OCI-LY3 (cell line): ENCODE data around the gene SYNE4.

Source experiments
- H2AFZ ChIP-seq: fragments of 200-600, 300-600 bp; shearing (Covaris generic); 2 replicates; pipeline ENCODE4 v1.6.0; 2014; ENCODE audit warnings: antibody characterized with exemption, low read depth, low read length
- H3K27ac ChIP-seq: fragments of 200-600, 300-600 bp; sonication (generic); 2 replicates; pipeline ENCODE4 v1.5.1; 2014; ENCODE audit warnings: mild to moderate bottlenecking, low read length, moderate library complexity, mixed read lengths
- H3K27me3 ChIP-seq: fragments of 200-600, 300-600 bp; sonication (generic); 2 replicates; pipeline ENCODE4 v1.6.1; 2014; ENCODE audit warnings: low read depth, low read length, mixed read lengths
- H3K36me3 ChIP-seq: fragments of 200-600, 300-600 bp; sonication (generic); replicated peaks from 2 replicates; pipeline ENCODE3; 2014; ENCODE audit warnings: low read depth, low read length, mixed read lengths
- H3K4me1 ChIP-seq: fragments of 300-600, 200-600 bp; sonication (generic); 2 replicates; pipeline ENCODE4 v1.6.1; 2014; ENCODE audit warnings: low read length, mixed read lengths
- H3K4me2 ChIP-seq: fragments of 200-600, 300-600 bp; sonication (generic); 2 replicates; pipeline ENCODE4 v1.6.1; 2014; ENCODE audit warnings: low read length, mixed read lengths
- H3K4me3 ChIP-seq: fragments of 300-600, 200-600 bp; sonication (generic); 2 replicates; pipeline ENCODE4 v1.5.1; 2014; ENCODE audit warnings: antibody characterized with exemption, mild to moderate bottlenecking, low read length, moderate library complexity
- H3K79me2 ChIP-seq: fragments of 300-600, 200-600 bp; shearing (Covaris generic); 2 replicates; pipeline ENCODE4 v1.6.1; 2014; ENCODE audit warnings: mild to moderate bottlenecking, low read length, mixed read lengths
- H3K9ac ChIP-seq: fragments of 300-600, 200-600 bp; shearing (Covaris generic); 2 replicates; pipeline ENCODE4 v1.6.0; 2014; ENCODE audit warnings: mild to moderate bottlenecking, low read length, moderate library complexity
- H3K9me3 ChIP-seq: fragments of 200-600, 300-600 bp; shearing (Covaris generic); 2 replicates; pipeline ENCODE4 v1.6.1; 2014; ENCODE audit warnings: low read length, mixed read lengths; ENCODE audit not compliant: insufficient read depth
- H4K20me1 ChIP-seq: fragments of 200-600, 300-600 bp; sonication (generic); 2 replicates; pipeline ENCODE4 v1.6.1; 2016; ENCODE audit warnings: low read length, mixed read lengths; ENCODE audit not compliant: insufficient read depth
- EZH2phosphoT487 ChIP-seq: fragments of 200-600 bp; shearing (Covaris generic); IDR thresholded peaks from 2 replicates; pipeline ENCODE4 v1.6.1; 2018; ENCODE audit warnings: antibody characterized with exemption, mixed run types, low read depth
- TF ChIP-seq, protein P1 (sequence below): fragments of 200-600, 300-600 bp; sonication (generic); IDR thresholded peaks from 2 replicates; pipeline ENCODE4 v1.5.1; 2014; ENCODE audit warnings: antibody characterized with exemption, low read length, low read depth

Gene SYNE4

GRCh38 chr19:35973487-35973886 lies 35.1 kb downstream of the SYNE4 start:
- H3K79me2 ChIP-seq: no peaks in the 10 kb centered on the region
- H3K4me2 ChIP-seq: no peak overlapping the region
- H3K36me3 ChIP-seq: no peaks in the 10 kb centered on the region
- H2AFZ ChIP-seq: no peak overlapping the region
- TF ChIP-seq, protein P1, sequence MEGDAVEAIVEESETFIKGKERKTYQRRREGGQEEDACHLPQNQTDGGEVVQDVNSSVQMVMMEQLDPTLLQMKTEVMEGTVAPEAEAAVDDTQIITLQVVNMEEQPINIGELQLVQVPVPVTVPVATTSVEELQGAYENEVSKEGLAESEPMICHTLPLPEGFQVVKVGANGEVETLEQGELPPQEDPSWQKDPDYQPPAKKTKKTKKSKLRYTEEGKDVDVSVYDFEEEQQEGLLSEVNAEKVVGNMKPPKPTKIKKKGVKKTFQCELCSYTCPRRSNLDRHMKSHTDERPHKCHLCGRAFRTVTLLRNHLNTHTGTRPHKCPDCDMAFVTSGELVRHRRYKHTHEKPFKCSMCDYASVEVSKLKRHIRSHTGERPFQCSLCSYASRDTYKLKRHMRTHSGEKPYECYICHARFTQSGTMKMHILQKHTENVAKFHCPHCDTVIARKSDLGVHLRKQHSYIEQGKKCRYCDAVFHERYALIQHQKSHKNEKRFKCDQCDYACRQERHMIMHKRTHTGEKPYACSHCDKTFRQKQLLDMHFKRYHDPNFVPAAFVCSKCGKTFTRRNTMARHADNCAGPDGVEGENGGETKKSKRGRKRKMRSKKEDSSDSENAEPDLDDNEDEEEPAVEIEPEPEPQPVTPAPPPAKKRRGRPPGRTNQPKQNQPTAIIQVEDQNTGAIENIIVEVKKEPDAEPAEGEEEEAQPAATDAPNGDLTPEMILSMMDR: no peak
- no peak for TF ChIP-seq EZH2phosphoT487
- H3K9me3 ChIP-seq: no peaks in the 10 kb centered on the region
- no peak overlapping the region for H3K27ac ChIP-seq
- H3K9ac ChIP-seq: no peak overlapping the region
- H3K4me1 ChIP-seq: no peaks in the 10 kb centered on the region
- no peaks in the 10 kb centered on the region for H4K20me1 ChIP-seq
- peaks cover 7% of the 10 kb centered on the region; the same call in 1 of the 2 replicates for H3K27me3 ChIP-seq
- H3K4me3 ChIP-seq: no peak overlapping the region

- Histone ChIP-seq H4K20me1 (no peaks in the 10 kb centered on the region), H3K36me3 (no peaks in the 10 kb centered on the region), H2AFZ (no peak overlapping the region), H3K27me3 (peaks cover 7% of the 10 kb centered on the region; the same call in 1 of the 2 replicates), H3K9ac (no peak overlapping the region), H3K4me3 (no peak overlapping the region), H3K27ac (no peak overlapping the region), H3K4me1 (no peaks in the 10 kb centered on the region), H3K79me2 (no peaks in the 10 kb centered on the region), H3K4me2 (no peak overlapping the region), H3K9me3 (no peaks in the 10 kb centered on the region)
- TF ChIP-seq EZH2phosphoT487: no peak
- TF ChIP-seq, protein P1: no peak
These were observed 41.8 kb downstream of the SYNE4 start for GRCh38 chr19:35966771-35967170.

DNA sequence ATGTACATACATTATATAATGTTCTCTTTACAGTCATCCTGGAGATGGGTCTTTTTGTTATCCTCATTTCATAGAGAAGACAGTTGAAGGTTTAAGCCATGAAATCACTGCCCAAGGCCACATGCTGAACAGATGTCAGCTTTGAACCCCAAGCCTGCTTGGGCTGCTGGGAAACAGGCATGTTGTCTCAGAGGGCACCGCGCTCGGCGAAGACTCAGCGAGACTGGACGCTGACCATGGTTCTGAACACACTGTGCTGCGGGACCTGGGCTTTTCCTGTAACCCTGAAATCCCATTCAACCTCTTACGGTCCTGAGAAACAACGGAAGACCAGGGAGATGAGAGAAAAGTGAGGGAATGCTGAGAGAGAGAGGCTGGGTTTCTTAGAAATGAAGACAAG lies 45.1 kb downstream of the SYNE4 start:
- H3K4me2 ChIP-seq: no peak overlapping the region
- H3K79me2 ChIP-seq: no peaks in the 10 kb centered on the region
- H3K4me3 ChIP-seq: no peak overlapping the region
- H3K4me1 ChIP-seq: no peaks in the 10 kb centered on the region
- TF ChIP-seq, protein P1: no peak
- no peak for TF ChIP-seq EZH2phosphoT487
- H3K27ac ChIP-seq: no peak overlapping the region
- no peaks in the 10 kb centered on the region for H3K36me3 ChIP-seq
- H3K9me3 ChIP-seq: no peaks in the 10 kb centered on the region
- H3K9ac ChIP-seq: no peak overlapping the region
- H2AFZ ChIP-seq: no peak overlapping the region
- no peaks in the 10 kb centered on the region for H3K27me3 ChIP-seq
- no peaks in the 10 kb centered on the region for H4K20me1 ChIP-seq

- TF ChIP-seq EZH2phosphoT487: no peak
- TF ChIP-seq, protein P1: no peak
- Histone ChIP-seq H4K20me1 (no peaks in the 10 kb centered on the region), H3K27me3 (no peaks in the 10 kb centered on the region), H3K9ac (no peak overlapping the region), H3K9me3 (no peaks in the 10 kb centered on the region), H3K27ac (no peak overlapping the region), H3K4me2 (no peak overlapping the region), H3K4me3 (no peak overlapping the region), H3K36me3 (no peaks in the 10 kb centered on the region), H2AFZ (no peak overlapping the region), H3K79me2 (no peaks in the 10 kb centered on the region), H3K4me1 (no peaks in the 10 kb centered on the region)
These were observed 48.1 kb downstream of the SYNE4 start for GRCh38 chr19:35960432-35960972.
